HG02610 (cell line): ENCODE measurements around the gene MEF2A.
"Not testable (repeated sequence)": the region's sequence is repeated elsewhere in the genome, so short reads cannot be mapped to it uniquely, and the experiment has no call there.

Experiments used
- ATAC-seq: cut with Tn5 transposase; IDR thresholded peaks from one replicate; pipeline ENCODE4 v1.9.1; 2021; ENCODE audit warnings: mild to moderate bottlenecking, moderate library complexity; ENCODE audit not compliant: unreplicated experiment

MEF2A gene

DNA sequence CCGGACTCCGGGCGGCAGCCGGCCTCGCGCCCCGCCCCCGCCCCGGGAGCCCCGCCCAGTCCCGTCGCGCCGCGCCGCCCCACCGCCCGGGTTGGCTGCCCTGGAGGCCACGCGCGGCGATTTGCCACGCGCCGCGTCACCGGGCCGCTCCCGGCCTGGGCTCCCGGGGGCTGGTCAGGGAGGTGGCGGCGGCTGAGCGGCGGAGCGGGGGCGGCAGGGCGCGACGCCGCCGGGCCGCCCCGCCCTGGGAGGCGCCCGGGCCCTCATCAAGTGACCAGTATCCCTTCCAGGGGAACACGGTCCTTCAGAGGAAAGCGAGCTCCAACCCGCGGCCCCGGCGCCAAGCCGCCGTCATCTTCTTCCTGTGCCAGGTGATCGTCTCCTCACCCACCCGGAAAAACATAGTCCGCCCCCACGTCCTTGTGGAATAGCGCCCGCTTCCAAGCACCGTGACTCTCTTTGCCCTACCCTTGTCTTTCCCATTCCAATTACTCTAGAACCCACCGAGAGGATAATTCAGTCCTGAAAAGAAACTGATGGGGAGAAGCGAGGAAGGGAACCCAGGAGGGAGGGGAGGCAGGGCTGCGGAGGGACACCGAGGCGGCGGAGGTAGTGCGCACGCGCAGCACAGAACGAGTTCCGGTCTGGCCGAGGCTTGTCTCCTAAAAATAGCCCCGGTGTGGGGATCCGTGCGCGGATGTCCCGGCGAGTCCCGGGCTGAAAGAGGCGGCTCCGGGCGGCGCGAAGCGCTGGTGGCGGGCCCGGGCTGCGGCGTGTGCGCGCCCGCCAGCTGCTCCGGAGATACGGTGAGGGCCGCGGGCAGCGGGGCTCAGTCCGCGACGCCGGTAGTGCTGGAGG is at the start of gene MEF2A:
Gene MEF2A, plus strand, starts transcription at position 686 of the 858 bp plus-strand sequence. CDS start 67,136 bp downstream, outside the sequence.
- peak; percentile 48 for ATAC-seq

DNA sequence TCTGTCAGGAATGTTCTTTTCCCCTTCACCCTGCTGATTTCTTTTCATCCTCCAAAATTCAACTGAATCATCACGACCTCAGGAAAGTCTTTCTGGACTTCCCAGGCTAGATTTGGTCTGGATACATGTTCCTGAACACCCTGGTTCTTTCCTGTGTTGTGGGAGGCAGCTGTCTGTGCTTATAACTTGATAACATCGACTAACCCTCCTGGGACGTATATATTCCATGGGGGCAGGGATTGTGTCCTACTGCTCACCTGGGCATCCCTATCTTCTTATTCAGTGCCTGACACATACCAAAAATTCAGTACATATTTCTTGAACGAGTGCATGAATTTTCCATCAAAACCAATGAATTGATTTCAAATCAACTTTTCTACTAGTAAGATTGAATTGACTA is 47.6 kb upstream of the MEF2A start:
- ATAC-seq = no peak

DNA sequence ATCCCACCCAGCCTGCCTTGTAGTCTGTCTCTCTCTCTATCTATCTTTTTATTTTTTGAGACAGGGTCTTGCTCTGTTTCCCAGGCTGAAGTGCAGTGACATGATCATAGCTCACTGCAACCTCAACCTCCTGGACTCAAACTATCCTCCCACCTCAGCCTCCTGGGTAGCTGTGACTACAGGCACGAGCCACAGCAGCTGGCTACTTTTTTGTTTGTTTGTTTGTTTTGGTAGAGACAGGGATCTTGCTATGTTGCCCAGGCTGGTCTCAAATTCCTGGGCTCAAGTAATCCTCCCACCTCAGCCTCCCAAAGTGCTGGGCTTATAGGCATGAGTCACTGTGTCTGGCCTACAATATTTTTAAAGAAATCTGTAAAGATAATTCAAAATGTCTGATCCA is 46.4 kb upstream of the MEF2A start:
- not testable (repeated sequence) for ATAC-seq

DNA sequence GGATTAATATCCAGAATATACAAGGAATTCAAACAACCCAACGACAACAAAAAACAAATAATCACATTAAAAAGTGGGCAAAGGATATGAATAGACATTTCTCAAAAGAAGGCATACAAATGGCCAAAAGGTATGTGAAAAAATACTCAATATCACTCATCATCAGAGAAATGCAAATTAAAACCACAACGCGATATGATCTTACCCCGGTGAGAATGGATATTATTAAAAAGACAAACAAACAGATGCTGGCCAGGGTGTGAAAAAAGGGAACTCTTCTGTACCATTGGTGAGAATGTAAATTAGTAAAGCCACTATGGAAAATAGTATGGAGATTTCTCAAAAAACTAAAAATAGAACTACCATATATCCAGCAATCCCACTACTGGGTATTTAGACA is 43.5 kb upstream of the MEF2A start:
- peak; percentile 55 for ATAC-seq

DNA sequence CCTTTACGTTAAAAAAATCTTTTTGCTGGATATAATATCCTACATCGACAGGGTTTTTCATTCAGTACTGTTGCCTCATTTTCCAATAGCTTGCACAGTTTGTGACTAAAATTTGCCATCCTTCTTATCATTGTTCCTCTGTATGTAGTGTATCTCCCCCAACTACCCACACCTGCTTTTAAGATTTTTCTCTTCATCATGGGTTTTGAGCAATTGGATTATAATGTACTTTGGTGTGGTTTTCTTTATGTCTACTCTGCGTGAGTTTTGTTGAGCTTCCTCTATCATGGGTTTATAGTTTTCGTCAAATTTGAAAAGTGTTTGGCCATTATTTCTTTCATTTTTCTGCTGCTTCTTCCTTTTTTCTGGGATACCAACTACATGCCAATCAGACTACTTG is 39.6 kb upstream of the MEF2A start:
- ATAC-seq = no peak

DNA sequence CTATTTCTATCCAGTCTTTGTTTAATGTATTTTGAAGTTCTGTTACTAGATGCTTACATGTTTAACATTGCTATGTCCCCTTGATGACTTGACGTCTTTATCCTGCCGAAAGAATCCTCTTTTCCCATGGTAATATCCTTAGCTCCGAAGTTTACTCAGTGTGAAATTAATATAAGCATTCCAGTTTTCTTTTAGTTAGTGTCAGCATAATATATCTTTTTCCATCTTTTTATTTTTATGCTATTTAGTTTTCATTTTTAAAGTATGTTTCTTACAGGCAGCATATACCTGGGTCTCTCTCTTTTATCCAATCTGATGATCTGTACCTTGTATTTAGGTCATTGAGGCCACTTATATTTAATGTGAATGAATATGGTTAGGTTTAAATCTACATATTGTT is 39.1 kb upstream of the MEF2A start:
- ATAC-seq = no peak

DNA sequence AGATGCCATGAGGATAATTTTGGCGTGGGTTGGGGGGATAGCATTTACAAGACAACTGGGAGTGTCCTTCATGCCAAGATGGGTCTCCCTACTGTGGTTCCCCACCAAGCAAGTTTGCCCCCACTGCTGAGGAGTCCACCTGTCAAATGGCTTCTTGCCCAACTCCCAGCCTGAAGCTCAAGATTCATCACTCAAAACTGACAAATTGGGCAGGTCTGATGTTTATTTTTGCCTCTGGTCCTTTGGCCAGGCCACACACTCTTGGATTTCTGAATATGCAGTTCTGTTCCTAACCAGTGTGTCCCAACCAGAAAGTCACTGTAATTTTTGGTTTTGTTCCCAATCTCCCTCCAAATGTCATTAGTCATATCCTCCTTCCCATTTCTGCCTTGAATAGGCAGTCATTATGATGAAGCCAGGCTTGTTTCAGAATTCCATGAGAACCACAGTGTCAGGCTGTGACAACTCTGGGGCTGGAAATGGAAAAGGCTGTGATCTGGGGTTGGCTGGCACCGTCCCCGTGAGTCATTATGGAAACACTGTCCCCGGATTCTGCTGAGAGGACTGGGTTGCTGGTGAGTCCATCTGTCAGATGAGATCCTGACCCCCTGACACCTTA is 29.3 kb upstream of the MEF2A start:
- no peak for ATAC-seq

DNA sequence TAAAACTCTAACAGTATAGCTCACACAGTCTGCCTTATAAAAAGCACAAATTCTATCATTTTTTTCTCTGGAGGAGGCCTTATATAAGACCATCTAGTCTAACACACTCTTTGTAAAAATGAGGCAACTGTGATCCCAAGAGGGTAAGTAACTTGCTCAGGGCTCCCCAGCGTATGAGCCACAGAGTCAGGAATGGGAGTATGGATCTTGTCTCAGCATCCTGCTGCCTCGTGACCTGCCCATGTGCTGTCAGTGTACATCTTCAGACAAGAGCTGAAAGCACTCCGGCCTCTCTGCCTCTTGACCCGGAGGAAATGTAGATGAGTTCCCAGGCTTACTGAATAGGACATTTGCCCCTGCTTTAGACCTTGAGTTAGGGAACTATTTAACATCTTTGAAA is 28.4 kb upstream of the MEF2A start:
- no peak for ATAC-seq

DNA sequence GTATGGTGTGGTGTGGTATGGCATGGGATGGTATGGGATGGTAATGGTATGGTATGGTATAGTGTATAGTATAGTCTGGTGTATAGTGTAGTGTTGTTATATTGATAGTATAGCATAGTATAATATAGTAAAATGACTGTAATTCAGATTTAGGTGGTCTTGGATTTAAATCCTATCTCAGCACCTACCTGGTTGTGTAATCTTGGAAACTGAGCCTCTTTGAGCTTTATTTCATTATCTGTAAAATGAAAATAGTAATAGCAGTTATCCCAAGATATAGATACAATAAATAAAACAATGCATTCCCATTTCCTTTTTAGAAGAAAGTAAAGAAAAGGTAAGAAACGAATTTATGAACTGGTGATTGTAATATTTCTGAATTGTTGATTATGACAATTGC is 27.5 kb upstream of the MEF2A start:
- ATAC-seq = no peak

DNA sequence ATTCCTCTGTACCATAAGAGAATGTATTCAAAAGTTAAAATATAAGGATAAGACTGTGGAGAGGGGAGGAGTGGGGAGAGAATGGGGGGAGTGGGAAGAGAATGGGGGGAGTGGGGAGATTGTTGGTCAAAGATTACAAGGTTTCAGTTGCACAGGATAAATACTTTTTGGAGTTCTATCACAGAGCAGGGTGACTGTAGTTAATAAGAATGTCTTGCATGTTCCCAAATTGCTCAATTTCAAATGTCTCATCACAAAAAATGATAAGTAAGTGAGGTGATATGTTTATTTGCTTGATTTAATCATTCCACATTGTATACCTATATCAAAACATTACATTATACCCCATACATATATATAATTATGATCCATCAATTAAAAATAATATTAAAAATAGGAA is 23.0 kb upstream of the MEF2A start:
- no peak for ATAC-seq

DNA sequence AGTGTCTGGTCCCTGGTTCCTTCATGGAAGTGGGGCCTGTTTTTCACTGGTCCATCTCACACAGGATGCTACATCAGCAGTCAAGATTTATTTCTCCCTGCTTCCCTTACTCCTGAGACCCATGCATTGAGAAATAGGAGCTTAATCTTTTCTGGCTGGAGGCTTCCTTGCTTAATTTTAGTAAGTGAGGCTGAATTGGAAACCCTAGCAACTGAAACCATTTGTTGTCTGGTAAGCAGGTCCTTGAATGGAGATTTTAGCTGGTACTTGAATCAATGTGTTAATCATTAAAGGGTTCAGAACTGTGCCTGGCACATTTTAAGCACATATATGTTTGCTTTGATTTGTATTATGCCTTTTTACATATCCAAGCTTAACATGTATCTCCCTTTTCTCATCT is 20.2 kb upstream of the MEF2A start:
- no peak for ATAC-seq

DNA sequence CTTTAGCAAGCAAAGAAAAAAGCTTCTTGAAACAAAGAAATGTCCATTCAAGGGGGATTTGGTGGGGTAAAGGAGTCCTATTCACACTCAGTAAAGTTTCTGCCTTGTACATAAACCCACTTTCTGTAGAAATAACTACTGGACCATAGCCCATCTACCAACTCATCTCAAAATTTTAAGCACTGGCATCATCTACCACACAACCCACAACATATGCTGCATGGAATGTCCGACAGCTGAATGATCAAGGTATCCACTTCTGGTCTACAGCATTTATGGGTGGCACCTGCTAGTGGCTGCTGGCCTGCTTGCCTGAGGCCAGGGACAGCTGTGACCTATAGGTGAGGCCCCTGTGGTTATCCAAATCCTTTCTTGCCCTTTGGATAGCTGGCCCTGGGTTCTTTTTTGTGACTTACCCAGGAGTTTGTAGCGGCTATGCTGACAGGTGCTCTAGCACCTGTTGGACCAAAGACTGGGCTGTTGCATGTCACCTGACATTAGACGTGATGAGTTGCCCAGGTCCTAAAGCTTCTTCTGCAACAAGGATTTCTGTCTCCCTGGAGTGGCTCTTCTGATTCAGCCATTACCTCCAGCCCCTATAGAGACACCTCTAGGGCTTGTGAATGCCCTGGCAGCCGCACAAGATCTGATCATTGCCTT is 19.2 kb upstream of the MEF2A start:
- ATAC-seq = no peak

DNA sequence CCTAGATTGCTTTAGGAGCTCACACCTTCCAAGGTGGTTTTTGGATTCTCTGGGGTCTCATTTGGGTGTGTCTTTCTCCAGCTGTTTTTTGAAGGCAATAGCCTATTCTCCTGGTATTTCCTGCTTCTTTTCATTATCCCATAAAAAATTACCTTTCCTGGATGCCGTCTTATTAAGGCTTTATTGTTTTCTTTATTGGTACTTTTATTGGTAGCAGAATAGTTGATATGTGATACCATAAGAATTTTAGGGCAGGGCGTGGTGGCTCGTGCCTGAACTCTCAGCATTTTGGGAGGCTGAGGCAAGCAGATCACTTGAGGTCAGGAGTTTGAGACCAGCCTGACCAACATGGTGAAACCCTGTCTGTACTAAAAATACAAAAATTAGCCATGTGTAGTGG is 18.3 kb upstream of the MEF2A start:
- no peak for ATAC-seq

DNA sequence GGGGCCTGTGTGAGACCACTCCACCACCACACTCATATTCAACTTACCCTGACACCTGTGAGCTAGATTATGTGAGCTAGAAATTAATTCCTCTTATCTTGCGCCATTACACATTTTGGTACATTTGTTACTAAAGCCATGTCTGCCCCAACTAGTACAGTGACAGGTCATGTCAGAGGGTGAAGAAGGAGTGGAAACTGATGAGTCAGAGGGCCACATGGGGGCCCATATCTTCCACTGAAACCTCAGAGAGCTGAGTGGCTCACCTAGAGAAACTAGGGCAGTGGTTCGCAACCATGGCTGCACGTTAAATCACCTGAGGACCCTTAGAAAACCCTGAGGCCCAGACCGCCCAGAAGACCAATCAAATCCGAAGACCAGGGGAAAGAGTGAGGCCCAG is 15.7 kb upstream of the MEF2A start:
- no peak for ATAC-seq

DNA sequence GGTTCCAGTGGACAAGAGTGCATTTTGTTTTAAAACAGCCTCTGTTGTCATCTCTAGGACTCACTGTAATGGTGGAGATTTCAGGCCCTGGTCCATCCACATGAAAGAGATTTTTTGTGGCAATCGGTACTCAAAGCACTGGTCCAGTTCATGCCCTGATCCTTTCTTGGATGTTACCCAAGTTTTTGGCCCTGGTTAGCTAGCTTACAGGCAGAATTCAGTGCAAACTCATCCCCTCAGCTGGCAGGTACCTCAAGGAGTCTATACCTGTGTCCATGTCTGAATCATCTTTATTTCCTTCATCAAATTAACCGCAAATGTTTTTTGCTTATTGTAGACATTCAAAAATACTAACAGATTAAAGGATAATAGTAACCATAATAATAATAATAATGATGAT is 13.7 kb upstream of the MEF2A start:
- ATAC-seq = no peak

DNA sequence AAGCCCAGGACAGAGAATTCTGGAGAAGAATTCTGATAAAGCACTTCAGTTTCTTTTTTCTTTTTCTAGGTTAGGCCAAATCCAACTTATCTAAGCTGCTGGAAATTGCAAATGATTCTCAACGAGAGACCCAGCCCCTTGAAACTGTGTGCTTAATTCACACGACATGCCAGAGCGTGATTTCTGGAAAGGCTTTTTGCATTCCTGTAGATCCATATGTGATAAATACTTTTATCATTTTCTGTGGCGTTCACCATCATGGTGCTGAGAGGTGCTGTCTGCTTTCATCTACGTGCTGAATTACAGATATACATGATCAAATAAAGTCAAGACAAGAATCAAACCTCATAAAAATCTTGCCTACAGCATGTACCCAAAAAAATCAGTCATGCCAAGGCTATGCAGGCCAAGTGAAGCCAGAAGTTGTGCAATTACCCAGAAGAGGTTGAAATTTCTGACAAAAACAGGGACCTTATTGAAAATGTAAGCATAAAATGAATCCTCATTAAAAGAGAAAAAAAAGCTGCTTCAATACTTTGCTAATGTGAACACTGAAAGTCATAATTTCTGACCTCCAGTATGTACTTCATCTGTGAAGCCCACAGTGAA is 10.8 kb upstream of the MEF2A start:
- ATAC-seq = no peak

DNA sequence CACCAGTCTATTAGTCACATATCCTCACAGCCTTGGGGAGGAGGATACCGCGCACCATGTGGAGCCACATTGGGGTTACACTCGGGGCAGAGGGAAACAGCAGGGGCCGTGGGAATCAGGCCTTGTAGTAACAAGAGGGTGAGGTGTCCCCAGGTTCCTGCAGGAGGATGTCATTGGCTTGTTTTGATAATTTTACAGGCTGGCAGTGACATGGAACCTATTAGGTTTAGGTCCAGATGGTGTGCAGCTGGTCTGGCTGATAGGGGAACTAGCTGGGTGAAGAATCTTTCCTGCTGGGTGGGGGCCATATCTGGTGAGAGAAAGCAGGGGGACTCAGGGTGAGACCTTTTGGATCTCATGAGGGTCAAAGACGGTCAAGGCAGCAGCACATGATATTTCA is 9.8 kb upstream of the MEF2A start:
- ATAC-seq = no peak

DNA sequence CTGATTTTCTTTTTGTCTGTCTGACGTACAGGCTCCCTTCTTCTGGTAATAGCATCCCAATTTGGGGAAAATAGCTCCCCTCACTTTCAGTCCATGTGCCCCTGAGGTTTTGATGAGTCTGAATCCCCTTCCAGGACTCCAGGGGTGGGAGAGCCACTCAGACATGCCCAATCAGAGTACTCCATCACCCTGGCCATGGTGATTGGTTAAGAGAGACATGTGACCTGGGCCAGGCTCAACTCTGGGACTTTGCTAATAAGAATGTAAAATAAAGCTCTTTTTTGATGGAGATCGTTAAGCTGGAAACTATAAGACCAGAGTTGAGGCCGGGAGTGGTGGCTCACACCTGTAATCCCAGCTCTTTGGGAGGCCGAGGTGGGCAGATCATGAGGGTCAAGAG is 9.2 kb upstream of the MEF2A start:
- ATAC-seq = no peak

DNA sequence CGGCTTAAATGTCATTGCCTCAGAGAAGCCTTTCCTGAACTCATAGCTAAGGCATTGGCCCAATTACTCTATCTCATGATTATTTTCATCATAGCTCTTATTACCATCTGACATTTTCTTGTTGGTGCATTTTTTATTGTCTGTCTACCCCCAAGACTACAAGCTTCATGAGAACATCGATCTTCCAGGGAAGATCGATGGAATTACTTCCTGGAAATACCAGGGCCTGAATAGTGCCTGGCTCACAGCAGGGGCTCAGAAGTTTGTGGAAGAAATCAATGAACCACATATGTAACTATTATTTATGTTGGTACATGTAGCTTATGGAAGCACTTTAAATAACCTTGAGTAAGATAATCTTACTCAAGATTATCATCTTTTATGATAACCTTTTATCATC is 7.7 kb upstream of the MEF2A start:
- ATAC-seq = no peak

DNA sequence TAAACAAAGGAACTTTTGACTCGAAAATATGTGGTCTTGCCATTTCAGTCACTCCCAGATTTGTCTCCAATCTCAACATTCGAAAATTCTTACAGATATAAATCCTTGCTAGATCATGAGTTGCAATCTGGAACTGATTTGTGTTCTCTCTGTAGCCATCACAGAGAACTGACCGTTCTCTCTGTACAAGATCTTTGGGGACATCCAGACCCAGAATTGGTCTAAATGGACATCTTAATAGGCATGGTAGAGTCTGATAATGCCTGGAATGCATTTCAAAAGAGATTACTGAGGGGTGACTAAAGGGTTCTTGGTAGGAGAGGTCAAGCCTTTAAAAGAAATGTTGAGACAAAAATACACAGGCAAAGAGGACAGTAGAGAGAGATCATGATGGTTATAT is 7.2 kb upstream of the MEF2A start:
- no peak for ATAC-seq

DNA sequence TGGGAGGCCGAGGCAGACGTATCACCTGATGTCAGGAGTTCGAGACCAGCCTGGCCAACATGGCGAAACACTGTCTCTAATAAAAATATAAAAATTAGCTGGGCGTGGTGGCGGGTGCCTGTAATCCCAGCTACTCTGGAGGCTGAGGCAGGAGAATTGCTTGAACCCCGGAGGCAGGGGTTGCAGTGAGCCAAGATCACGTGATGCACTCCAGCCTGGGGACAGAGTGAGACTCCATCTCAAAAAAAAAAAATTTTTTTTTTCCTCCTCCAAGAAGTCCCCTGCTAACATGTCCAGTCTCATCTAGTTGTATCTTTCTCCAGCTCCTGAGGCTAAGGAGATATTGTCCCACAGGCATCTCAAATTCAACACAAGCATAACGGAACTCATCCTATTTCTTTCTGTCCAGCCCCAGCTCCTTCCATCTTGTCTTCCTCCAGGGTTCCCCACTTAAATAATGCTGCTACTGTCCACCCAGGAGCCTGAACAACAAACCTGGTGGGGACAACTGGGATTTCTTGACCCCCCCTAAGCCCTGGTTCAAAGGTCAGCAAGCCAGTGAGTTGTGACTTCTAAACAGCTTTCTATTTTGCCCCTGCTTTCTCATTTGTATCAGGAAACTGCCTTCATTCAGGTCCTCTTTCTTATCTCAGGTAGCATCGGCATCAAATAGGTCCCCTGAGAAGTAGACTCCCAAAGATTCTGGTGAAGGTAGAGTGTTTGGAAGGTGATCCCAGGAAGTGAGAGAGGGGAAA is 4.1 kb upstream of the MEF2A start:
- ATAC-seq = no peak
